ENCODE data around the gene LMAN2. TPM values are rescaled to one million over a fixed set of nuclear protein-coding genes. Genes with fewer than 3 reads are reported as not detected.

The LMAN2 gene
- total RNA-seq, 1 experiment from 2014 or later: 128 TPM

DNA sequence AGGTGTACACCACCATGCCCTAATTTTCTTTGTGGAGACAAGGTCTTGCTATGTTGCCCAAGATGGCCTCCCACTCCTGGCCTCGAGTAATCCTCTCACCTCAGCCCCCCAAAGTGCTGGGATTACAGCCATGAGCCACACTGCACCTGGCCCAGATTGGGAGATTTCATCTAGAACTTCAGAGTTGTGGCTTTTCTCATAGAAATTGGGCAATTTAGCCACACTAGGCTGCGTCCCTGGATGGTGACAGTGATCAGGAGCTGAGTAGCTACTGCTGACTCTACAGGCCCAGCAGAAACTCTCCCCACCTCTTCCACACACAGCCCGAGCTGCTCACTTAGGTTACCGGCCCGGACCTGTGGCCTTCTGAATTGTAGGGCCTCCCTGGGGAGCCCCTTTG lies 41.3 kb upstream of the LMAN2 start:
- Histone ChIP-seq H3K27ac (ENCODE audit: low read depth, low read length) (no peak overlapping the region), H3K9ac (ENCODE audit: low read length) (no peak overlapping the region), H3K4me3 (replicated peaks in 1 of 2; ENCODE audit: low read depth in 1 of 2, low read length in 2 of 2) (no peak overlapping the region), H3K9me2 (ENCODE audit: insufficient read depth) (no peaks in the 10 kb centered on the region), H3K27me3 (ENCODE audit: insufficient read depth, low read length) (no peaks in the 10 kb centered on the region), H3K4me2 (ENCODE audit: low read length) (no peak overlapping the region), H4K20me1 (ENCODE audit: insufficient read depth) (no peaks in the 10 kb centered on the region), H3K36me3 (ENCODE audit: control insufficient read depth in 1 of 2, insufficient read depth in 2 of 2, low read length in 2 of 2) (no peaks in the 10 kb centered on the region), H3K9me3 (ENCODE audit: control insufficient read depth in 1 of 2, insufficient read depth in 1 of 2, low read depth in 1 of 2, low read length in 2 of 2) (no peaks in the 10 kb centered on the region), H3K79me2 (ENCODE audit: insufficient read depth, low read length) (no peaks in the 10 kb centered on the region), H3K4me1 (ENCODE audit: control insufficient read depth in 1 of 2, insufficient read depth in 2 of 2, low read length in 2 of 2) (peaks cover 24 to 43% of the 10 kb centered on the region in 2 experiments), H2AFZ (ENCODE audit: low read depth, low read length, poor library complexity, severe bottlenecking) (no peak overlapping the region)
- ATAC-seq (no peak), DNase-seq (ENCODE audit: low read depth, low spot score) (no peak)
- POLR2A ChIA-PET: interaction anchor here (0.8 kb wide), 1 partner anchor 296 kb away, joined by 3 read pairs; no protein-coding TSS in a partner anchor
- RAD21 ChIA-PET (ENCODE audit: low non-redundant PET in 1 of 2, low total read pairs in 2 of 2, uncharacterized antibody in 2 of 2, unreplicated experiment in 2 of 2): no interaction called here
- intact Hi-C loops (cut with micrococcal nuclease): no loop called here
- CTCF ChIA-PET: interaction anchor here (1.0 to 1.3 kb wide), 3 partner anchors 10 to 63 kb away, joined by 3 to 8 read pairs (median 4); no protein-coding TSS in a partner anchor
- TF ChIP-seq SRF (IDR thresholded peaks at IDR 0.05; ENCODE audit: low read depth): no peak
- TF ChIP-seq ZFX (IDR thresholded peaks at IDR 0.05): no peak
- no peak for TF ChIP-seq POLR2A (IDR thresholded peaks at IDR 0.05; ENCODE audit: borderline replicate concordance, extremely low read depth, insufficient read depth, insufficient read length)
- TF ChIP-seq, protein P1, sequence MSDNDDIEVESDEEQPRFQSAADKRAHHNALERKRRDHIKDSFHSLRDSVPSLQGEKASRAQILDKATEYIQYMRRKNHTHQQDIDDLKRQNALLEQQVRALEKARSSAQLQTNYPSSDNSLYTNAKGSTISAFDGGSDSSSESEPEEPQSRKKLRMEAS (IDR thresholded peaks at IDR 0.05): no peak
- TF ChIP-seq POLR2AphosphoS5 (IDR thresholded peaks at IDR 0.05; ENCODE audit: low read depth, low read length): no peak
- TF ChIP-seq, protein P2, sequence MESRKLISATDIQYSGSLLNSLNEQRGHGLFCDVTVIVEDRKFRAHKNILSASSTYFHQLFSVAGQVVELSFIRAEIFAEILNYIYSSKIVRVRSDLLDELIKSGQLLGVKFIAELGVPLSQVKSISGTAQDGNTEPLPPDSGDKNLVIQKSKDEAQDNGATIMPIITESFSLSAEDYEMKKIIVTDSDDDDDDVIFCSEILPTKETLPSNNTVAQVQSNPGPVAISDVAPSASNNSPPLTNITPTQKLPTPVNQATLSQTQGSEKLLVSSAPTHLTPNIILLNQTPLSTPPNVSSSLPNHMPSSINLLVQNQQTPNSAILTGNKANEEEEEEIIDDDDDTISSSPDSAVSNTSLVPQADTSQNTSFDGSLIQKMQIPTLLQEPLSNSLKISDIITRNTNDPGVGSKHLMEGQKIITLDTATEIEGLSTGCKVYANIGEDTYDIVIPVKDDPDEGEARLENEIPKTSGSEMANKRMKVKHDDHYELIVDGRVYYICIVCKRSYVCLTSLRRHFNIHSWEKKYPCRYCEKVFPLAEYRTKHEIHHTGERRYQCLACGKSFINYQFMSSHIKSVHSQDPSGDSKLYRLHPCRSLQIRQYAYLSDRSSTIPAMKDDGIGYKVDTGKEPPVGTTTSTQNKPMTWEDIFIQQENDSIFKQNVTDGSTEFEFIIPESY (IDR thresholded peaks at IDR 0.05; ENCODE audit: extremely low read depth, insufficient replicate concordance, low read length): no peak
- TF ChIP-seq EZH2 (IDR thresholded peaks at IDR 0.05): no peak
- TF ChIP-seq SP1 (IDR thresholded peaks at IDR 0.05; ENCODE audit: low read depth): no peak
- no peak for TF ChIP-seq TCF7L2 (IDR thresholded peaks at IDR 0.05; ENCODE audit: borderline replicate concordance, extremely low read depth, insufficient read depth, insufficient read length)
- no peak for TF ChIP-seq ELF1 (IDR thresholded peaks at IDR 0.05; ENCODE audit: borderline replicate concordance, low read depth)
- TF ChIP-seq, protein P3, sequence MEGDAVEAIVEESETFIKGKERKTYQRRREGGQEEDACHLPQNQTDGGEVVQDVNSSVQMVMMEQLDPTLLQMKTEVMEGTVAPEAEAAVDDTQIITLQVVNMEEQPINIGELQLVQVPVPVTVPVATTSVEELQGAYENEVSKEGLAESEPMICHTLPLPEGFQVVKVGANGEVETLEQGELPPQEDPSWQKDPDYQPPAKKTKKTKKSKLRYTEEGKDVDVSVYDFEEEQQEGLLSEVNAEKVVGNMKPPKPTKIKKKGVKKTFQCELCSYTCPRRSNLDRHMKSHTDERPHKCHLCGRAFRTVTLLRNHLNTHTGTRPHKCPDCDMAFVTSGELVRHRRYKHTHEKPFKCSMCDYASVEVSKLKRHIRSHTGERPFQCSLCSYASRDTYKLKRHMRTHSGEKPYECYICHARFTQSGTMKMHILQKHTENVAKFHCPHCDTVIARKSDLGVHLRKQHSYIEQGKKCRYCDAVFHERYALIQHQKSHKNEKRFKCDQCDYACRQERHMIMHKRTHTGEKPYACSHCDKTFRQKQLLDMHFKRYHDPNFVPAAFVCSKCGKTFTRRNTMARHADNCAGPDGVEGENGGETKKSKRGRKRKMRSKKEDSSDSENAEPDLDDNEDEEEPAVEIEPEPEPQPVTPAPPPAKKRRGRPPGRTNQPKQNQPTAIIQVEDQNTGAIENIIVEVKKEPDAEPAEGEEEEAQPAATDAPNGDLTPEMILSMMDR (IDR thresholded peaks at IDR 0.05 in 2 of 3, conservative IDR thresholded peaks at IDR 0.05 in 1 of 3; ENCODE audit: borderline replicate concordance in 1 of 3, insufficient read depth in 1 of 3, low read depth in 2 of 3, low read length in 2 of 3): no peak
- no peak for TF ChIP-seq FOSL1 (IDR thresholded peaks at IDR 0.05; ENCODE audit: low read depth)
- TF ChIP-seq JUND (IDR thresholded peaks at IDR 0.05): no peak
- no peak for TF ChIP-seq CBX3 (IDR thresholded peaks at IDR 0.05; ENCODE audit: low read depth)
- BruUV-seq (replicated peaks): no TSS peak
